ENCODE measurements around the gene DMD. TPM values are rescaled to one million over a fixed set of nuclear protein-coding genes. Genes with fewer than 3 reads are reported as not detected.

The DMD gene
- total RNA-seq, 1 donor from 2014 or later, result 22.9 TPM

DNA sequence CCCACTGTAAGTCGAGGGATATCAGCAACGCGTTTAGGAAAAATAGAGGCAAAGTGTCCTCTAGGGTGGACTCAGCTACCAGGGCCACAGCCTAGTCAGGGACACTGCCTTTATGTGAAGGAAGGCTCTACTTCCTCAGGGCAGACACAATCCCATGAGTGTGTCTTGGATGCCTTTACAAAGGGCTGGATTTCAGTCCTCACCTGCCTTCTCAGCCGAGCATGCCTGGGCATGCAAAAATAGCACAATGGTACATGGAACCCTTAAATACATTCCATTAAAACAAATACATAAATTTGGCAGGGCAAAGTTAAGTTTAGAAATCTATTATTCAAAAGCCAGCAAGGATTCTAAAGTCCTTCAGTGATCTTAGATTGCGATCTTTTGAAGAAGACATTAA, 51.1 kb downstream of the DMD start:
- Mint-ChIP-seq H3K27me3 (no peaks in the 10 kb centered on the region), H3K4me1 (no peaks in the 10 kb centered on the region), H3K4me3 (no peak overlapping the region), H3K36me3 (ENCODE audit: low read depth) (no peaks in the 10 kb centered on the region), H3K27ac (no peak overlapping the region), H3K9me3 (no peaks in the 10 kb centered on the region)
- TF ChIP-seq, protein P1, sequence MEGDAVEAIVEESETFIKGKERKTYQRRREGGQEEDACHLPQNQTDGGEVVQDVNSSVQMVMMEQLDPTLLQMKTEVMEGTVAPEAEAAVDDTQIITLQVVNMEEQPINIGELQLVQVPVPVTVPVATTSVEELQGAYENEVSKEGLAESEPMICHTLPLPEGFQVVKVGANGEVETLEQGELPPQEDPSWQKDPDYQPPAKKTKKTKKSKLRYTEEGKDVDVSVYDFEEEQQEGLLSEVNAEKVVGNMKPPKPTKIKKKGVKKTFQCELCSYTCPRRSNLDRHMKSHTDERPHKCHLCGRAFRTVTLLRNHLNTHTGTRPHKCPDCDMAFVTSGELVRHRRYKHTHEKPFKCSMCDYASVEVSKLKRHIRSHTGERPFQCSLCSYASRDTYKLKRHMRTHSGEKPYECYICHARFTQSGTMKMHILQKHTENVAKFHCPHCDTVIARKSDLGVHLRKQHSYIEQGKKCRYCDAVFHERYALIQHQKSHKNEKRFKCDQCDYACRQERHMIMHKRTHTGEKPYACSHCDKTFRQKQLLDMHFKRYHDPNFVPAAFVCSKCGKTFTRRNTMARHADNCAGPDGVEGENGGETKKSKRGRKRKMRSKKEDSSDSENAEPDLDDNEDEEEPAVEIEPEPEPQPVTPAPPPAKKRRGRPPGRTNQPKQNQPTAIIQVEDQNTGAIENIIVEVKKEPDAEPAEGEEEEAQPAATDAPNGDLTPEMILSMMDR (IDR thresholded peaks at IDR 0.05), result no peak
- CTCF ChIA-PET, result no interaction called here
- ATAC-seq (ENCODE audit: low read depth) (no peak), DNase-seq (no peak)
- intact Hi-C loops (cut with micrococcal nuclease), result no loop called here
- POLR2A ChIA-PET, result no interaction called here

DNA sequence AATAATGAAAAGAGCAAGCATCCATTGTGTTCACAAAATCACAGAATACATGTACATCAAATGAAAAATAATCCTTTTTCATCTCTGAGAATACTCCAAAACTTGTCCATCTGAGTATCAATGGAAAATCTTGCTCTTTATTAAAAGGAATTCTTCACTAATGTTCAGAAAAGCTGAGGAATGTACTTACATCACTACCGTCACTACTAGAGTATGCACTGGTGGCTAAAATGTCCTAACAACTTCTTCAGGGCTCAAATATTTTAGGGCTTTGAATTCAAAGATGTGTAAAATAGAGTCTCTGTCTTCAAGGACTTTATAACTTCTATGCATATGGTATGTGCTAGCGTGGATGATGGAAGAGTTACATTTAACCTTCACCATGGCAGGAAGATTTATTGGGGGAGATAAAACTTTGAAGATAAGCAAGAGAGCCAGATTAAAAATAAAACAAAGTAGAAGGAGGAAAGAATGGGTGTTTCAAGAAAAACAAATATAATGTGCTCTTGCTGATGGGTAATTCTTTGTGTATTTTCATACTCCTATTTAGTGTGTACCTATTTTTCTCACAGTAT, 55.1 kb downstream of the DMD start:
- ChIA-PET CTCF (no interaction called here), POLR2A (no interaction called here)
- no peak for ATAC-seq (ENCODE audit: low read depth)
- no peak overlapping the region for H3K27ac Mint-ChIP-seq
- DNase-seq, result no peak
- TF ChIP-seq, protein P1 (IDR thresholded peaks at IDR 0.05), result no peak
- no peaks in the 10 kb centered on the region for H3K27me3 Mint-ChIP-seq
- H3K9me3 Mint-ChIP-seq, result no peaks in the 10 kb centered on the region
- intact Hi-C loops (cut with micrococcal nuclease), result no loop called here
- H3K36me3 Mint-ChIP-seq (ENCODE audit: low read depth), result no peaks in the 10 kb centered on the region
- no peak overlapping the region for H3K4me3 Mint-ChIP-seq
- H3K4me1 Mint-ChIP-seq, result no peaks in the 10 kb centered on the region

DNA sequence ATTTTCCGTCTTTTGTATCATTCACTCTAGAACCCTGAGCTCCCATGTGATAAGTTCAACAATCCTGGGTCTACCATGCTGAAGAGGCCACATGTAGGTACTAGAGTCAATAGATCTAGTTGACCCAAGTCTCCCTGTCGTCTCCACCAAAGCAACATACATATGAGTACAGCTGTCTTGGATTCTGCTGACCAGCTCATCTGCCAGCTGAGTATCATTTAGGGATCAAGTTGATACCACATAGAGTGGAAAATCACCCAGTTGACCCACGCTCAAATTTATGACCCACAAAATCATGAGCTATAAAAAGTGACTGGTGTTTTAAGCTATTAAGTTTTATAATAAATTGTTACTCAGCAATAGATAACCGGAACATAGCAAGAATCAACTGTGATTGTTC, 61.8 kb downstream of the DMD start:
- intact Hi-C loops (cut with micrococcal nuclease), result no loop called here
- H3K27ac Mint-ChIP-seq, result no peak overlapping the region
- ChIA-PET POLR2A (no interaction called here), CTCF (no interaction called here)
- H3K4me3 Mint-ChIP-seq, result no peak overlapping the region
- DNase-seq (no peak), ATAC-seq (ENCODE audit: low read depth) (no peak)
- no peaks in the 10 kb centered on the region for H3K9me3 Mint-ChIP-seq
- no peaks in the 10 kb centered on the region for H3K4me1 Mint-ChIP-seq
- TF ChIP-seq, protein P1 (IDR thresholded peaks at IDR 0.05), result no peak
- H3K27me3 Mint-ChIP-seq, result no peaks in the 10 kb centered on the region
- no peaks in the 10 kb centered on the region for H3K36me3 Mint-ChIP-seq (ENCODE audit: low read depth)

DNA sequence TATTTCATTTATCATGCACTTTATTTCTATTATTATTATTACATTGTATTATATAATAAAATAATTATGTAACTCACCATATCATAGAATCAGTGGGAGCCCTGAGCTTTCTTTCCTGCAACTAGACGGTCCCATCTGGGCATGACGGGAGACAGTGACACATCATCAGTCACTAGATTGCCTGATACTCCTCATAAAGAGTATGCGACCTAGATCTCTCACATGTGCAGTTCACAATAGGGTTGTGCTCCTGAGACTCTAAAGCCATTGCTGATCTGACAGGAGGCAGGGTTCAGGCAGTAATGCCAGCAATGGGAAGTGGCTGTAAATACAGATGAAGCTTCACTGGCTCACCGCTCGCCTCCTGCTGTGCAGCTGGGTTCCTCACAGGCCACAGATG, 62.3 kb downstream of the DMD start:
- Mint-ChIP-seq H3K4me1 (no peaks in the 10 kb centered on the region), H3K27ac (no peak overlapping the region), H3K4me3 (no peak overlapping the region), H3K27me3 (no peaks in the 10 kb centered on the region), H3K9me3 (no peaks in the 10 kb centered on the region), H3K36me3 (ENCODE audit: low read depth) (no peaks in the 10 kb centered on the region)
- ATAC-seq (ENCODE audit: low read depth) (no peak), DNase-seq (no peak)
- POLR2A ChIA-PET, result no interaction called here
- CTCF ChIA-PET, result no interaction called here
- TF ChIP-seq, protein P1 (IDR thresholded peaks at IDR 0.05), result no peak
- intact Hi-C loops (cut with micrococcal nuclease), result no loop called here

DNA sequence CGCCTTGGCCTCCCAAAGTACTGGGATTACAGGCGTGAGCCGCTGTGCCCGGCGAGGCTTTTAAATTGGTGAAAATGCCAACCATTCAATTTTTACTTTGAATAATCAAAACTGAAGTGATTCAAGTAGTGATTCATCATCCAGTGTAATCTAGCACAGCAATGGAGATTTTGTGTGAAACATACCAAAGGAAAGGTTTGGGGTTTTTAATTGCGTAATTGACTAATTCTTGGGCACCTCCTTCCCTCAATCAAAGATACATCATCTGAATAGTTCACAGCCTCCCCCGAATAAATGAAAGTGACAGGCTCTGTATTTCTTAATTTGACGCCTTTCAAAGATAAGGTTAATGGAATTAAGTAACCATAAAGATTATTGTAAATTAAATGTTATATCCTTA, 69.0 kb downstream of the DMD start:
- no peak for ATAC-seq (ENCODE audit: low read depth)

More for the DNA sequence above, 69.0 kb downstream of the DMD start:
- ChIA-PET POLR2A (no interaction called here), CTCF (no interaction called here)
- no peak overlapping the region for H3K4me3 Mint-ChIP-seq
- intact Hi-C loops (cut with micrococcal nuclease), result no loop called here
- TF ChIP-seq, protein P1 (IDR thresholded peaks at IDR 0.05), result no peak
- H3K4me1 Mint-ChIP-seq, result no peaks in the 10 kb centered on the region
- H3K36me3 Mint-ChIP-seq (ENCODE audit: low read depth), result no peaks in the 10 kb centered on the region
- no peak for DNase-seq
- no peaks in the 10 kb centered on the region for H3K9me3 Mint-ChIP-seq
- no peaks in the 10 kb centered on the region for H3K27me3 Mint-ChIP-seq
- H3K27ac Mint-ChIP-seq, result no peak overlapping the region
